ENCODE results near the gene HP1BP3. TPM values are rescaled to one million over a fixed set of nuclear protein-coding genes. Genes with fewer than 3 reads are reported as not detected.

HP1BP3 gene
- total and polyA plus RNA-seq, 10 donors = 47.3 to 272 (median 195) TPM

- TF ChIP-seq CTCF (IDR thresholded peaks at IDR 0.05 in 8 of 11, conservative IDR thresholded peaks at IDR 0.05 in 3 of 11) = no peak
- TF ChIP-seq POLR2AphosphoS5 (IDR thresholded peaks at IDR 0.05) = no peak
- no peak for TF ChIP-seq POLR2A (IDR thresholded peaks at IDR 0.05)
- Histone ChIP-seq H3K9me3 (no peaks in the 10 kb centered on the region), H3K27me3 (replicated peaks in 1 of 7) (no peaks in the 10 kb centered on the region), H3K27ac (no peak overlapping the region), H3K4me3 (no peak overlapping the region), H3K36me3 (peaks cover 6 to 100% (median 73%) of the 10 kb centered on the region in 6 donors), H3K4me1 (no peaks in the 10 kb centered on the region)
- DNase-seq = no peak
- intact Hi-C loops (cut with DNase I; ENCODE audit: low total_unique reads) = no loop called here
Measured at GRCh38 chr1:20742671-20743070, 44.4 kb downstream of the HP1BP3 start.

GRCh38 chr1:20740781-20741180, 46.3 kb downstream of the HP1BP3 start:
- Histone ChIP-seq H3K27ac (no peak overlapping the region), H3K4me1 (no peaks in the 10 kb centered on the region), H3K9me3 (no peaks in the 10 kb centered on the region), H3K27me3 (replicated peaks in 1 of 7) (no peaks in the 10 kb centered on the region), H3K36me3 (peaks cover 6 to 100% (median 59%) of the 10 kb centered on the region in 6 donors), H3K4me3 (no peak overlapping the region)
- TF ChIP-seq POLR2A (IDR thresholded peaks at IDR 0.05) = no peak
- TF ChIP-seq CTCF (IDR thresholded peaks at IDR 0.05 in 8 of 11, conservative IDR thresholded peaks at IDR 0.05 in 3 of 11) = no peak
- no peak for TF ChIP-seq POLR2AphosphoS5 (IDR thresholded peaks at IDR 0.05)
- DNase-seq = no peak
- 88 to 99% (median 95%) methylated on average over 2 of the region's 2 CpGs for WGBS, 5 donors
- intact Hi-C loops (cut with DNase I; ENCODE audit: low total_unique reads) = no loop called here

GRCh38 chr1:20739225-20739624, 47.9 kb downstream of the HP1BP3 start:
- peaks cover 5 to 86% (median 45%) of the 10 kb centered on the region in 6 donors for H3K36me3 ChIP-seq
- DNase-seq = no peak
- intact Hi-C loops (cut with DNase I; ENCODE audit: low total_unique reads) = no loop called here
- no peak overlapping the region for H3K27ac ChIP-seq
- H3K4me1 ChIP-seq = no peaks in the 10 kb centered on the region
- H3K27me3 ChIP-seq (replicated peaks in 1 of 7) = no peaks in the 10 kb centered on the region
- H3K9me3 ChIP-seq = no peaks in the 10 kb centered on the region
- TF ChIP-seq POLR2A (IDR thresholded peaks at IDR 0.05) (no peak), CTCF (IDR thresholded peaks at IDR 0.05 in 8 of 11, conservative IDR thresholded peaks at IDR 0.05 in 3 of 11) (no peak), POLR2AphosphoS5 (IDR thresholded peaks at IDR 0.05) (no peak)
- 82 to 99% (median 89%) methylated on average over 2 of the region's 2 CpGs for WGBS, 5 donors
- no peak overlapping the region for H3K4me3 ChIP-seq

GRCh38 chr1:20735581-20736111, 51.5 kb downstream of the HP1BP3 start:
- Histone ChIP-seq H3K4me1 (peaks cover 4 to 32% (median 25%) of the 10 kb centered on the region in 6 donors), H3K36me3 (peaks cover 0 to 50% (median 17%) of the 10 kb centered on the region in 6 donors), H3K4me3 (no peak overlapping the region), H3K9me3 (no peaks in the 10 kb centered on the region), H3K27ac (no peak overlapping the region), H3K27me3 (replicated peaks in 1 of 7) (peaks cover 0 to 29% (median 23%) of the 10 kb centered on the region in 7 donors)
- intact Hi-C loops (cut with DNase I; ENCODE audit: low total_unique reads) = no loop called here
- 91 to 97% (median 94%) methylated on average over 7 of the region's 7 CpGs for WGBS, 5 donors
- TF ChIP-seq POLR2AphosphoS5 (IDR thresholded peaks at IDR 0.05) (no peak), POLR2A (IDR thresholded peaks at IDR 0.05) (no peak), CTCF (IDR thresholded peaks at IDR 0.05 in 8 of 11, conservative IDR thresholded peaks at IDR 0.05 in 3 of 11) (no peak)
- no peak for DNase-seq
